Esophagus muscularis mucosa (tissue), 4 donors: ENCODE results near the gene IGF1R. TPM values are rescaled to one million over a fixed set of nuclear protein-coding genes. Genes with fewer than 3 reads are reported as not detected.
A peak's percentile ranks its signal among the peaks of the same experiment; 100 is the strongest.

Source experiments
- DNase-seq: peaks from one replicate; pipeline ENCODE4 v3.0.0-alpha.2; 2017; ENCODE audit errors: extremely low spot score
- H3K27ac ChIP-seq, 4 donors: fragments of 200-600 bp; sonication (generic); replicated peaks in 1 of 4; 1 replicate in 3 of 4; 2 replicates in 1 of 4; pipeline ENCODE4 v1.5.1; 2016 to 2019; ENCODE audit warnings: mild to moderate bottlenecking in 1 of 4
- H3K27me3 ChIP-seq, 4 donors: fragments of 200-600 bp; sonication (generic); one replicate each; pipeline versions ENCODE4 v1.5.1 to v1.6.0; 2016 to 2019
- H3K36me3 ChIP-seq, 4 donors: fragments of 200-600 bp; sonication (generic); one replicate each; pipeline ENCODE4 v1.5.1; 2016 to 2019
- H3K4me1 ChIP-seq, 4 donors: fragments of 200-600 bp; sonication (generic); one replicate each; pipeline ENCODE4 v1.5.1; 2016 to 2019
- H3K4me3 ChIP-seq, 4 donors: fragments of 200-600 bp; sonication (generic); 1 replicate in 2 of 4; 2 replicates in 2 of 4; pipeline ENCODE4 v1.5.1; 2016 to 2019; ENCODE audit warnings: mild to moderate bottlenecking in 4 of 4, moderate library complexity in 1 of 4
- H3K9me3 ChIP-seq, 4 donors: fragments of 200-600 bp; sonication (generic); 1 replicate in 3 of 4; 2 replicates in 1 of 4; pipeline ENCODE4 v1.5.1; 2016 to 2019
- CTCF ChIP-seq, 3 experiments: fragments of 200-600 bp in 2 of 3; fragments of 450-650 bp in 1 of 3; sonication (generic) in 2 of 3; IDR thresholded peaks; one replicate each; pipeline ENCODE4 v1.5.1; 2017 to 2019; ENCODE audit warnings: antibody characterized with exemption in 3 of 3, mild to moderate bottlenecking in 2 of 3, moderate library complexity in 1 of 3
- EP300 ChIP-seq: sonication (generic); formaldehyde crosslinking; IDR thresholded peaks from one replicate; pipeline ENCODE4 v1.6.1; 2017; ENCODE audit warnings: antibody characterized with exemption
- POLR2A ChIP-seq: fragments of 450-650 bp; IDR thresholded peaks from one replicate; pipeline ENCODE4 v1.6.1; 2017; ENCODE audit warnings: antibody characterized with exemption, moderate library complexity, mild to moderate bottlenecking, low read depth
- POLR2AphosphoS5 ChIP-seq, 2 donors: sonication (generic); formaldehyde crosslinking; IDR thresholded peaks; one replicate each; pipeline ENCODE4 v1.6.1; 2017; ENCODE audit warnings: antibody characterized with exemption in 2 of 2
- WGBS: methylation state at CpG from one replicate; pipeline ENCODE4 v1.1.5; 2018; 5-methylcytosine and 5-hydroxymethylcytosine counted together
- intact Hi-C: fragments of 100-400 bp; cut with DNase I; formaldehyde crosslinking; loops from one replicate; pipeline ENCODE4 v1.15.1; 2023
- total RNA-seq, 4 donors: library from RNA; depleted of rRNA; stranded (reverse); fragments of >200 nt; gene quantifications; one replicate each; pipeline versions ENCODE4 v1.1.0 to v1.2.1, GENCODE V29; 2016

The IGF1R gene
- total RNA-seq, 4 donors from 2014 or later = 33.6 to 95.3 (median 49.7) TPM

- no peak for TF ChIP-seq EP300
- no peak for TF ChIP-seq POLR2AphosphoS5 (IDR thresholded peaks at IDR 0.05)
- Histone ChIP-seq H3K36me3 (no peaks in the 10 kb centered on the region), H3K4me3 (no peak overlapping the region), H3K27me3 (peaks cover 0 to 12% (median 0%) of the 10 kb centered on the region in 4 donors), H3K9me3 (no peaks in the 10 kb centered on the region), H3K4me1 (no peaks in the 10 kb centered on the region), H3K27ac (no peak overlapping the region)
- peak; percentile 80 for DNase-seq
- WGBS = 44% methylated on average over 3 of the region's 4 CpGs
- intact Hi-C loops = no loop called here
These were observed 37.3 kb upstream of the IGF1R start for GRCh38 chr15:98610991-98611390.

- no peaks in the 10 kb centered on the region for H3K36me3 ChIP-seq
- intact Hi-C loops = no loop called here
These were observed 36.5 kb upstream of the IGF1R start for GRCh38 chr15:98611808-98612207.

GRCh38 chr15:98612490-98613110 lies 35.7 kb upstream of the IGF1R start:
- Histone ChIP-seq H3K27ac (no peak overlapping the region), H3K4me1 (no peaks in the 10 kb centered on the region), H3K4me3 (no peak overlapping the region), H3K36me3 (no peaks in the 10 kb centered on the region), H3K27me3 (peaks cover 0 to 23% (median 0%) of the 10 kb centered on the region in 4 donors), H3K9me3 (no peaks in the 10 kb centered on the region)
- TF ChIP-seq POLR2AphosphoS5 (IDR thresholded peaks at IDR 0.05) = no peak
- no peak for TF ChIP-seq POLR2A
- TF ChIP-seq EP300 = no peak
- no peak for TF ChIP-seq CTCF (IDR thresholded peaks at IDR 0.05)
- 87% methylated on average over 6 of the region's 6 CpGs for WGBS
- peak; percentile 85 for DNase-seq
- intact Hi-C loops = no loop called here

More at GRCh38 chr15:98611808-98612207, 36.5 kb upstream of the IGF1R start:
- DNase-seq = no peak
- WGBS = 97% methylated on average over 2 of the region's 2 CpGs
- peaks cover 0 to 20% (median 0%) of the 10 kb centered on the region in 4 donors for H3K27me3 ChIP-seq
- TF ChIP-seq POLR2AphosphoS5 (IDR thresholded peaks at IDR 0.05) (no peak), EP300 (no peak), POLR2A (no peak), CTCF (IDR thresholded peaks at IDR 0.05) (no peak)
- no peak overlapping the region for H3K4me3 ChIP-seq
- H3K9me3 ChIP-seq = no peaks in the 10 kb centered on the region
- H3K27ac ChIP-seq = no peak overlapping the region
- H3K4me1 ChIP-seq = no peaks in the 10 kb centered on the region

GRCh38 chr15:98614681-98615080 lies 33.7 kb upstream of the IGF1R start:
- no peaks in the 10 kb centered on the region for H3K9me3 ChIP-seq
- no peak overlapping the region for H3K4me3 ChIP-seq
- 96% methylated on average over 6 of the region's 6 CpGs for WGBS
- no peaks in the 10 kb centered on the region for H3K36me3 ChIP-seq
- no peak for DNase-seq
- peaks cover 0 to 27% (median under 1%) of the 10 kb centered on the region in 4 donors for H3K27me3 ChIP-seq
- TF ChIP-seq POLR2A (no peak), CTCF (IDR thresholded peaks at IDR 0.05) (no peak), POLR2AphosphoS5 (IDR thresholded peaks at IDR 0.05) (no peak), EP300 (no peak)
- no peaks in the 10 kb centered on the region for H3K4me1 ChIP-seq
- no peak overlapping the region for H3K27ac ChIP-seq
- intact Hi-C loops = no loop called here

- 85% methylated on average over 10 of the region's 10 CpGs for WGBS
- DNase-seq = peak; percentile 60
- Histone ChIP-seq H3K4me1 (no peaks in the 10 kb centered on the region), H3K27me3 (peaks cover 0 to 44% (median 15%) of the 10 kb centered on the region in 4 donors), H3K9me3 (no peaks in the 10 kb centered on the region), H3K36me3 (no peaks in the 10 kb centered on the region), H3K4me3 (no peak overlapping the region), H3K27ac (no peak overlapping the region)
- intact Hi-C loops = no loop called here
- TF ChIP-seq EP300 (no peak), POLR2A (no peak), CTCF (IDR thresholded peaks at IDR 0.05) (no peak), POLR2AphosphoS5 (IDR thresholded peaks at IDR 0.05) (no peak)
These were observed 31.9 kb upstream of the IGF1R start for GRCh38 chr15:98616397-98616796.
